HEK293 (cell line): ENCODE measurements around the gene ATAD1.

Experiments
- IKZF3 ChIP-seq: fragments of 450-650 bp; IDR thresholded peaks from 2 replicates; pipeline ENCODE4 v1.5.0; 2018; ENCODE audit warnings: missing biosample characterization, mild to moderate bottlenecking, missing genetic modification characterization, moderate library complexity
- KLF9 ChIP-seq: fragments of 450-650 bp; formaldehyde crosslinking; IDR thresholded peaks from 2 replicates; pipeline ENCODE4 v1.5.1; 2016; ENCODE audit warnings: missing biosample characterization, missing genetic modification characterization, low read depth
- MYNN ChIP-seq: fragments of 450-650 bp; formaldehyde crosslinking; IDR thresholded peaks from 2 replicates; pipeline ENCODE4 v1.5.1; 2016; ENCODE audit warnings: missing biosample characterization, missing genetic modification characterization, borderline replicate concordance
- OSR2 ChIP-seq: fragments of 450-650 bp; formaldehyde crosslinking; IDR thresholded peaks from 2 replicates; pipeline ENCODE4 v1.5.1; 2016; ENCODE audit warnings: missing biosample characterization, missing genetic modification characterization
- SETDB1 ChIP-seq: IDR thresholded peaks from one replicate; pipeline ENCODE4 v1.6.1; 2017; ENCODE audit warnings: mild to moderate bottlenecking, low read length, moderate library complexity, mixed read lengths; ENCODE audit not compliant: insufficient read length
- SP2 ChIP-seq: fragments of 450-650 bp; formaldehyde crosslinking; IDR thresholded peaks from 2 replicates; pipeline ENCODE4 v1.5.1; 2016; ENCODE audit warnings: missing biosample characterization, missing genetic modification characterization
- SP3 ChIP-seq: fragments of 450-650 bp; formaldehyde crosslinking; IDR thresholded peaks from 2 replicates; pipeline ENCODE4 v1.5.1; 2016; ENCODE audit warnings: missing biosample characterization, missing genetic modification characterization
- ZBTB7A ChIP-seq: fragments of 450-650 bp; formaldehyde crosslinking; IDR thresholded peaks from 2 replicates; pipeline ENCODE4 v1.5.1; 2016; ENCODE audit warnings: low read depth, missing biosample characterization, missing genetic modification characterization
- ZFP3 ChIP-seq: fragments of 450-650 bp; formaldehyde crosslinking; IDR thresholded peaks from 2 replicates; pipeline ENCODE4 v1.5.1; 2016; ENCODE audit warnings: low read depth, missing biosample characterization, missing genetic modification characterization
- ZFP69B ChIP-seq: fragments of 450-650 bp; formaldehyde crosslinking; IDR thresholded peaks from 2 replicates; pipeline ENCODE4 v1.5.1; 2016; ENCODE audit warnings: missing biosample characterization, missing genetic modification characterization
- ZNF16 ChIP-seq: fragments of 450-650 bp; formaldehyde crosslinking; IDR thresholded peaks from 2 replicates; pipeline ENCODE4 v1.5.1; 2016; ENCODE audit warnings: low read depth, missing biosample characterization, missing genetic modification characterization
- ZNF214 ChIP-seq: fragments of 450-650 bp; formaldehyde crosslinking; IDR thresholded peaks from 2 replicates; pipeline ENCODE4 v1.5.1; 2017; ENCODE audit warnings: missing biosample characterization, mild to moderate bottlenecking, missing genetic modification characterization, borderline replicate concordance
- ZNF26 ChIP-seq: fragments of 450-650 bp; formaldehyde crosslinking; IDR thresholded peaks from 2 replicates; pipeline ENCODE4 v1.5.1; 2016; ENCODE audit warnings: missing biosample characterization, missing genetic modification characterization
- ZNF280D ChIP-seq: fragments of 450-650 bp; formaldehyde crosslinking; IDR thresholded peaks from 2 replicates; pipeline ENCODE4 v1.5.1; 2016; ENCODE audit warnings: missing biosample characterization, missing genetic modification characterization
- ZNF302 ChIP-seq: fragments of 450-650 bp; formaldehyde crosslinking; IDR thresholded peaks from 2 replicates; pipeline ENCODE4 v1.5.1; 2016; ENCODE audit warnings: missing biosample characterization, missing genetic modification characterization, low read depth
- ZNF423 ChIP-seq: fragments of 450-650 bp; formaldehyde crosslinking; IDR thresholded peaks from 2 replicates; pipeline ENCODE4 v1.5.1; 2016; ENCODE audit warnings: missing biosample characterization, missing genetic modification characterization
- ZNF433 ChIP-seq: fragments of 450-650 bp; formaldehyde crosslinking; IDR thresholded peaks from 2 replicates; pipeline ENCODE4 v1.5.1; 2016; ENCODE audit warnings: missing biosample characterization, missing genetic modification characterization, low read depth
- ZNF501 ChIP-seq: fragments of 450-650 bp; formaldehyde crosslinking; IDR thresholded peaks from 2 replicates; pipeline ENCODE4 v1.5.1; 2016; ENCODE audit warnings: missing biosample characterization, missing genetic modification characterization
- ZNF510 ChIP-seq: fragments of 450-650 bp; formaldehyde crosslinking; IDR thresholded peaks from 2 replicates; pipeline ENCODE4 v1.5.1; 2018; ENCODE audit warnings: mild to moderate bottlenecking, missing genetic modification characterization, missing biosample characterization; ENCODE audit not compliant: insufficient replicate concordance
- ZNF513 ChIP-seq: fragments of 450-650 bp; IDR thresholded peaks from 2 replicates; pipeline ENCODE4 v1.5.1; 2018; ENCODE audit warnings: missing biosample characterization, missing genetic modification characterization
- ZNF514 ChIP-seq: fragments of 450-650 bp; formaldehyde crosslinking; IDR thresholded peaks from 2 replicates; pipeline ENCODE4 v1.5.1; 2016; ENCODE audit warnings: missing biosample characterization, missing genetic modification characterization
- ZNF529 ChIP-seq: fragments of 450-650 bp; formaldehyde crosslinking; IDR thresholded peaks from 2 replicates; pipeline ENCODE4 v1.5.1; 2017; ENCODE audit warnings: missing genetic modification characterization, missing biosample characterization; ENCODE audit not compliant: insufficient replicate concordance
- ZNF530 ChIP-seq: fragments of 450-650 bp; formaldehyde crosslinking; IDR thresholded peaks from 2 replicates; pipeline ENCODE4 v1.5.1; 2016; ENCODE audit warnings: low read depth, missing biosample characterization, missing genetic modification characterization
- ZNF548 ChIP-seq: fragments of 450-650 bp; formaldehyde crosslinking; IDR thresholded peaks from 2 replicates; pipeline ENCODE4 v1.5.1; 2016; ENCODE audit warnings: missing biosample characterization, missing genetic modification characterization
- ZNF549 ChIP-seq: fragments of 450-650 bp; IDR thresholded peaks from 2 replicates; pipeline ENCODE4 v1.5.1; 2018; ENCODE audit warnings: missing biosample characterization, missing genetic modification characterization, mild to moderate bottlenecking, inconsistent platforms, moderate library complexity
- ZNF558 ChIP-seq: fragments of 450-650 bp; formaldehyde crosslinking; IDR thresholded peaks from 2 replicates; pipeline ENCODE4 v1.5.1; 2016; ENCODE audit warnings: missing biosample characterization, missing genetic modification characterization
- ZNF561 ChIP-seq: fragments of 450-650 bp; IDR thresholded peaks from 2 replicates; pipeline ENCODE4 v1.5.1; 2018; ENCODE audit warnings: missing biosample characterization, missing genetic modification characterization, borderline replicate concordance
- ZNF624 ChIP-seq: fragments of 450-650 bp; formaldehyde crosslinking; IDR thresholded peaks from 2 replicates; pipeline ENCODE4 v1.5.1; 2017; ENCODE audit warnings: missing biosample characterization, missing genetic modification characterization
- ZNF692 ChIP-seq: fragments of 450-650 bp; formaldehyde crosslinking; IDR thresholded peaks from 2 replicates; pipeline ENCODE4 v1.5.1; 2016; ENCODE audit warnings: missing biosample characterization, missing genetic modification characterization
- ZNF76 ChIP-seq: fragments of 450-650 bp; formaldehyde crosslinking; IDR thresholded peaks from 2 replicates; pipeline ENCODE4; 2016; ENCODE audit warnings: low read depth, missing biosample characterization, missing genetic modification characterization, borderline replicate concordance
- ZNF777 ChIP-seq: fragments of 450-650 bp; formaldehyde crosslinking; IDR thresholded peaks from 2 replicates; pipeline ENCODE4 v1.5.1; 2017; ENCODE audit warnings: missing biosample characterization, missing genetic modification characterization, borderline replicate concordance
- ZNF843 ChIP-seq: fragments of 450-650 bp; formaldehyde crosslinking; IDR thresholded peaks from 2 replicates; pipeline ENCODE4 v1.5.1; 2016; ENCODE audit warnings: missing biosample characterization, missing genetic modification characterization
- ZSCAN18 ChIP-seq: fragments of 450-650 bp; formaldehyde crosslinking; IDR thresholded peaks from 2 replicates; pipeline ENCODE4 v1.5.1; 2016; ENCODE audit warnings: missing biosample characterization, missing genetic modification characterization

The ATAD1 gene

GRCh38 chr10:87761892-87762291 is 56.1 kb downstream of the ATAD1 start (continued):
- TF ChIP-seq ZNF214 (tag by site-specific recombination) (no peak), SETDB1 (no peak), ZFP69B (tag by site-specific recombination) (peak; percentile 82), ZNF302 (tag by site-specific recombination) (no peak), IKZF3 (peak; percentile 53; the same call in 1 of the 2 replicates), ZNF510 (tag by site-specific recombination) (no peak), MYNN (tag by site-specific recombination) (no peak), ZNF280D (no peak), ZNF26 (no peak), ZNF548 (tag by site-specific recombination) (no peak), SP2 (tag by site-specific recombination) (no peak), ZNF433 (tag by site-specific recombination) (no peak), ZNF501 (peak; percentile 46; the same call in 1 of the 2 replicates), ZNF624 (tag by site-specific recombination) (no peak), ZNF843 (peak; percentile 95), ZNF558 (tag by site-specific recombination) (peak; percentile 79; the same call in 1 of the 2 replicates), ZNF692 (peak; percentile 58), ZNF561 (tag by site-specific recombination) (peak; percentile 43; the same call in 1 of the 2 replicates), OSR2 (tag by site-specific recombination) (peak; percentile 72; the same call in 1 of the 2 replicates), ZNF777 (no peak), ZBTB7A (tag by site-specific recombination) (no peak), SP3 (tag by site-specific recombination) (peak; percentile 54; the same call in 1 of the 2 replicates), ZNF529 (tag by site-specific recombination) (no peak), ZNF76 (tag by site-specific recombination) (0 out of 2 replicates have a peak, but pooled peaks have one; percentile 14), ZNF514 (tag by site-specific recombination) (no peak), ZNF530 (no peak), ZNF16 (tag by site-specific recombination) (no peak), ZNF423 (tag by site-specific recombination) (no peak), KLF9 (tag by site-specific recombination) (no peak), ZSCAN18 (tag by site-specific recombination) (no peak), ZNF549 (tag by site-specific recombination) (no peak), ZNF513 (no peak; the same call in 1 of the 2 replicates), ZFP3 (tag by site-specific recombination) (no peak)
